ENCODE measurements around the gene KLHL15. TPM values are rescaled to one million over a fixed set of nuclear protein-coding genes. Genes with fewer than 3 reads are reported as not detected.
A peak's percentile ranks its signal among the peaks of the same experiment; 100 is the strongest.

KLHL15 gene
- total and polyA plus RNA-seq, 2 experiments from 2014 or later, result 13.2 to 52.6 TPM

DNA sequence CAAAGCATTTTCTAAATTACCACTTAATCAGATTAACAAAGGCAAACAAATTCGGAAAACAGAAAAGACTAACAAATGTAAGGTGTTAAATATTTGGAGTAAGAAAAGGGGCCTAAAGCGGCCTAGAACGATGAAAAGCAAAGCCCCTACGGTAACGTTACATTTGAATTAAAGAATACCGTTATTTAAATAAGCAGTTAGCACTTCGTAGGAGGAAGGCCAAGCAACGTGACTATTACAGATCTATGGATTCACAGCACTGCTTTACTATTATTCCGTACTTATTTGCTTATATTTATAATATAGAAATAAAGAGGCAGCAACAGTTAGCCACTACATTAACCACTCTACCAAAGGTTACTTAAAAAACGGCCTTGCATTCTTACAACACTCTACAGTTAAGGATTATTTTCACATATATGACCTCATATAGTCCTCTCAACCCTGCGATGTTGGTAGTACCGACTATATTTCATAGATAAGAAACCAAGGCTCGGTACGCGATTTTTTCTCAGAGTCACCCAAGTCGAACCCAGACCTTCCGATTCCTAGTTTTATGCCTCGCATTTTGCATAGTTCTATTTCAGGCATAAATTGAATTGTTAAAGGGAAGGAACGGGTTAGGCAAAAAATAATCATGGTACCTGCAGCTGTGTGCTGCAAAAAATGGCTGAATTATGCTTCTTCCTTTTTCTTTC lies 2.9 kb downstream of the KLHL15 start:
- H2AFZ ChIP-seq, result peak overlapping the region; percentile 68
- no peaks in the 10 kb centered on the region for H3K36me3 ChIP-seq (replicated peaks; ENCODE audit: insufficient read depth, low read depth)
- peaks cover 58% of the 10 kb centered on the region for H3K79me2 ChIP-seq
- H3K4me2 ChIP-seq, result peak overlapping the region; percentile 75
- H3K4me1 ChIP-seq (ENCODE audit: insufficient read depth), result peaks cover 16% of the 10 kb centered on the region
- peak; percentile 38 for DNase-seq (ENCODE audit: low spot score)
- TF ChIP-seq, protein P1, sequence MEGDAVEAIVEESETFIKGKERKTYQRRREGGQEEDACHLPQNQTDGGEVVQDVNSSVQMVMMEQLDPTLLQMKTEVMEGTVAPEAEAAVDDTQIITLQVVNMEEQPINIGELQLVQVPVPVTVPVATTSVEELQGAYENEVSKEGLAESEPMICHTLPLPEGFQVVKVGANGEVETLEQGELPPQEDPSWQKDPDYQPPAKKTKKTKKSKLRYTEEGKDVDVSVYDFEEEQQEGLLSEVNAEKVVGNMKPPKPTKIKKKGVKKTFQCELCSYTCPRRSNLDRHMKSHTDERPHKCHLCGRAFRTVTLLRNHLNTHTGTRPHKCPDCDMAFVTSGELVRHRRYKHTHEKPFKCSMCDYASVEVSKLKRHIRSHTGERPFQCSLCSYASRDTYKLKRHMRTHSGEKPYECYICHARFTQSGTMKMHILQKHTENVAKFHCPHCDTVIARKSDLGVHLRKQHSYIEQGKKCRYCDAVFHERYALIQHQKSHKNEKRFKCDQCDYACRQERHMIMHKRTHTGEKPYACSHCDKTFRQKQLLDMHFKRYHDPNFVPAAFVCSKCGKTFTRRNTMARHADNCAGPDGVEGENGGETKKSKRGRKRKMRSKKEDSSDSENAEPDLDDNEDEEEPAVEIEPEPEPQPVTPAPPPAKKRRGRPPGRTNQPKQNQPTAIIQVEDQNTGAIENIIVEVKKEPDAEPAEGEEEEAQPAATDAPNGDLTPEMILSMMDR (IDR thresholded peaks at IDR 0.05; ENCODE audit: poor library complexity), result no peak
- TF ChIP-seq EZH2 (IDR thresholded peaks at IDR 0.05; ENCODE audit: borderline replicate concordance) (no peak), EZH2phosphoT487 (IDR thresholded peaks at IDR 0.05; ENCODE audit: low read depth, severe bottlenecking, unreplicated experiment) (no peak)
- H3K27me3 ChIP-seq, result no peaks in the 10 kb centered on the region
- no peaks in the 10 kb centered on the region for H3K9me3 ChIP-seq (ENCODE audit: low read depth)
- peak overlapping the region; percentile 93 for H3K4me3 ChIP-seq
- H3K9me2 ChIP-seq (replicated peaks; ENCODE audit: insufficient read depth), result no peaks in the 10 kb centered on the region
- H3K27ac ChIP-seq, result peak overlapping the region; percentile 99
- whole genome bisulfite sequencing (ENCODE audit: low lambda C conversion rate, missing lambda C conversion rate), result under 1% methylated on average over 19 of the region's 19 CpGs
- peaks cover 36% of the 10 kb centered on the region for H4K20me1 ChIP-seq (ENCODE audit: insufficient read depth, poor library complexity, severe bottlenecking)

DNA sequence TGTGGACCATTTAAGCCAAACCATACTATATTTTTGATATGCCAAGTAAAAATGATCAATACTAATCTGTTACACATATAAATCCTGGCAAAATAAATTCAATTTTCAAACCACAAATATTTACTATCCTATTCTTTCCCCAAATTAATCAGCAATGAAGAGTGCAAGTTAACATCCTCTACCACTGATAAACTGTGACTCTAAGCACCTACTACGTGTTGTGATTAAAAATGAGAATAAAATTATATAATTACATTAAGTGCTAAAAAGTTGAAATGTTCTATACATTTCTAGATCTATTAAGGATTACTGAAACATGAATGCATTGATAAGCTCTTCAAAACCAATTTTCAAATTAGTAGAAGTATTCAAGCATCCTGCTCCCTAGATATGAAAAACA lies 3.4 kb downstream of the KLHL15 start:
- no peaks in the 10 kb centered on the region for H3K9me3 ChIP-seq (ENCODE audit: low read depth)
- H3K4me2 ChIP-seq, result peak overlapping the region; percentile 75
- no peak for DNase-seq (ENCODE audit: low spot score)
- H3K36me3 ChIP-seq (replicated peaks; ENCODE audit: insufficient read depth, low read depth), result no peaks in the 10 kb centered on the region
- no peak overlapping the region for H2AFZ ChIP-seq
- 30% methylated on average over 1 of the region's 1 CpG for WGBS (ENCODE audit: low lambda C conversion rate, missing lambda C conversion rate)
- peaks cover 64% of the 10 kb centered on the region for H3K79me2 ChIP-seq
- peak overlapping the region; percentile 99 for H3K27ac ChIP-seq
- TF ChIP-seq, protein P1 (IDR thresholded peaks at IDR 0.05; ENCODE audit: poor library complexity), result no peak
- H3K4me3 ChIP-seq, result peak overlapping the region; percentile 93
- H4K20me1 ChIP-seq (ENCODE audit: insufficient read depth, poor library complexity, severe bottlenecking), result peaks cover 36% of the 10 kb centered on the region
- H3K9me2 ChIP-seq (replicated peaks; ENCODE audit: insufficient read depth), result no peaks in the 10 kb centered on the region
- H3K27me3 ChIP-seq, result no peaks in the 10 kb centered on the region
- peaks cover 16% of the 10 kb centered on the region for H3K4me1 ChIP-seq (ENCODE audit: insufficient read depth)

DNA sequence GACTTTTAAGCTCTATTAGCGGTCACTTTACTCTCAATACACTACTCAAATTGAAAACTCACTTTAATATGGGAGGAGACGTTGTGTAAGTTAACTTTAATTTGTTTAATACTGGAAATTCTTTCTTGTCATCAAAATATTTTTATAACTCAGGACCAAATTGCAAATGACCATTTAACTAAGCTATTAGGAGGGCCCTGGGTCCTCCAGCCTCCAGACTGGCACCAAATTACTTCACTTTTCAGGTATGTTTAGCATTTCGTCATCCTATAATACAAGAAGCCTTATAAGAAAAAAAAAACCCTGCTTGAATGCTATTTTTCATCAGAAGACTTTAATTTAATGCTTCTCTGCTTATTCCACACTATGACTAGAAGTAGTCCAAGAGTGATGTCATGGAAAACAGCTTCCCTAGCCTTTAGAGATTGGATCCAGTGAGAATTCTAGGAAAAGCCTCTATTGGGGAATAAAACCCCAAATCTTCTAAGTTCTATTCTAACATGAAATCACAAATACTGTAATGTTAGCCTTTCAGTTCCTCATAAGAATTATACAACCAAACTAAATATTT lies 6.6 kb downstream of the KLHL15 start:
- H3K9me2 ChIP-seq (replicated peaks; ENCODE audit: insufficient read depth), result no peaks in the 10 kb centered on the region
- no peak for DNase-seq (ENCODE audit: low spot score)
- no peak for TF ChIP-seq EZH2phosphoT487 (IDR thresholded peaks at IDR 0.05; ENCODE audit: low read depth, severe bottlenecking, unreplicated experiment)
- TF ChIP-seq EZH2 (IDR thresholded peaks at IDR 0.05; ENCODE audit: borderline replicate concordance), result no peak
- TF ChIP-seq, protein P1 (IDR thresholded peaks at IDR 0.05; ENCODE audit: poor library complexity), result no peak
- no peak overlapping the region for H2AFZ ChIP-seq
- H3K4me2 ChIP-seq, result peak overlapping the region; percentile 38
- no peaks in the 10 kb centered on the region for H3K27me3 ChIP-seq
- H3K9me3 ChIP-seq (ENCODE audit: low read depth), result no peaks in the 10 kb centered on the region
- H3K27ac ChIP-seq, result peak overlapping the region; percentile 17
- 80% methylated on average over 3 of the region's 3 CpGs for WGBS (ENCODE audit: low lambda C conversion rate, missing lambda C conversion rate)
- no peaks in the 10 kb centered on the region for H3K36me3 ChIP-seq (replicated peaks; ENCODE audit: insufficient read depth, low read depth)
- peaks cover 95% of the 10 kb centered on the region for H3K79me2 ChIP-seq
- H3K4me1 ChIP-seq (ENCODE audit: insufficient read depth), result peaks cover 12% of the 10 kb centered on the region
- peaks cover 55% of the 10 kb centered on the region for H4K20me1 ChIP-seq (ENCODE audit: insufficient read depth, poor library complexity, severe bottlenecking)
- H3K4me3 ChIP-seq, result no peak overlapping the region

Data from hepatocyte (in vitro differentiated cells).